HUES48 (cell line): ENCODE results near the gene ITGA11.

Experiments used
- H3K27ac ChIP-seq: one replicate; pipeline ENCODE4 v1.7.0; 2013; ENCODE audit warnings: low read depth, low read length, inconsistent platforms
- H3K27me3 ChIP-seq: 2 replicates; pipeline ENCODE4 v1.6.1; 2013; ENCODE audit warnings: mild to moderate bottlenecking, low read length; ENCODE audit not compliant: control insufficient read depth, insufficient read depth
- H3K36me3 ChIP-seq: 2 replicates; pipeline ENCODE4 v1.6.1; 2013; ENCODE audit warnings: low read length; ENCODE audit not compliant: control insufficient read depth, insufficient read depth
- H3K4me1 ChIP-seq: 2 replicates; pipeline ENCODE4 v1.6.1; 2013; ENCODE audit warnings: mild to moderate bottlenecking, low read length; ENCODE audit not compliant: control insufficient read depth, insufficient read depth
- H3K4me3 ChIP-seq: 2 replicates; pipeline ENCODE4 v1.5.1; 2013; ENCODE audit warnings: mild to moderate bottlenecking, low read depth, low read length
- H3K9ac ChIP-seq: 2 replicates; pipeline ENCODE4 v1.6.1; 2013; ENCODE audit warnings: mild to moderate bottlenecking, low read depth, low read length, moderate library complexity
- H3K9me3 ChIP-seq: 2 replicates; pipeline ENCODE4 v1.6.1; 2013; ENCODE audit warnings: low read length; ENCODE audit not compliant: control insufficient read depth, insufficient read depth

ITGA11 gene

GRCh38 chr15:68378595-68378994 is 53.4 kb downstream of the ITGA11 start:
- Histone ChIP-seq H3K4me1 (no peaks in the 10 kb centered on the region), H3K36me3 (no peaks in the 10 kb centered on the region), H3K9ac (no peak overlapping the region), H3K9me3 (no peaks in the 10 kb centered on the region), H3K27ac (no peak overlapping the region), H3K27me3 (no peaks in the 10 kb centered on the region), H3K4me3 (no peak overlapping the region)

- Histone ChIP-seq H3K4me1 (no peaks in the 10 kb centered on the region), H3K27ac (no peak overlapping the region), H3K4me3 (no peak overlapping the region), H3K27me3 (no peaks in the 10 kb centered on the region), H3K9ac (no peak overlapping the region), H3K9me3 (no peaks in the 10 kb centered on the region), H3K36me3 (no peaks in the 10 kb centered on the region)
These were observed 54.2 kb downstream of the ITGA11 start for GRCh38 chr15:68377766-68378165.

DNA sequence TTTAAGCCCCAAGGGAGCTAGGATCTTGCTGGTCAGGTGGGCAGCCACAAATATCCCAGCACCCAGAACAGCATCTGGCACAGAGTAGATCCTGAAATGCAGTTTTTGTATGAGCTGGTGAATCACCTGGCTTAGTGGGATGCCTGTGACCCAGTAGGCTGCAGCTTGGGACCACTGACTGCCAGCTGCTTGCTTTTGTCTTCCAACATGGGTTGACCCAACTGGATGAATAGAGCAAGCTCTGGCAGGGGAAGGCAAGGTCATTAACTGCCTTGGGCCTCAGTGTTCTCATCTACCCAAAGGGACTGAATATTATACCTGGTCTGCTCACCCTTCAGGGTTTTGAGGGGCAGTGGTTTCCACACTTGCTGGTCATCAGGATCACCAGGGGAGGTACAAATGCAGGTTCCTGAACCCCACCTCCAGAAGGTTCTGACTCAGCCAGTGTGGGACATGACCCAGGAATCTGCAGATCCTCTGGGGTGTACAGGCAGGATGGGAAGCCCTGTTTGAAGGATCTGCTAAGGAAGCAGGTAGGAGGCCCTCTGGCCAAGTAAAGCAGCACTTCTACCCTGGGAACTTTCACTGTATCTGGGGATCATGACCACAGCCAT is 55.4 kb downstream of the ITGA11 start:
- Histone ChIP-seq H3K27ac (no peak overlapping the region), H3K36me3 (no peaks in the 10 kb centered on the region), H3K4me3 (no peak overlapping the region), H3K4me1 (no peaks in the 10 kb centered on the region), H3K27me3 (no peaks in the 10 kb centered on the region), H3K9me3 (no peaks in the 10 kb centered on the region), H3K9ac (no peak overlapping the region)

GRCh38 chr15:68375716-68376220 is 56.2 kb downstream of the ITGA11 start:
- H3K27ac ChIP-seq: no peak overlapping the region
- H3K9ac ChIP-seq: no peak overlapping the region
- H3K4me1 ChIP-seq: no peaks in the 10 kb centered on the region
- no peaks in the 10 kb centered on the region for H3K27me3 ChIP-seq
- H3K36me3 ChIP-seq: no peaks in the 10 kb centered on the region
- no peak overlapping the region for H3K4me3 ChIP-seq
- H3K9me3 ChIP-seq: no peaks in the 10 kb centered on the region

GRCh38 chr15:68375191-68375631 is 56.8 kb downstream of the ITGA11 start:
- Histone ChIP-seq H3K9me3 (no peaks in the 10 kb centered on the region), H3K4me1 (no peaks in the 10 kb centered on the region), H3K36me3 (no peaks in the 10 kb centered on the region), H3K4me3 (no peak overlapping the region), H3K27me3 (no peaks in the 10 kb centered on the region), H3K27ac (no peak overlapping the region), H3K9ac (no peak overlapping the region)

GRCh38 chr15:68374168-68374745 is 57.7 kb downstream of the ITGA11 start:
- Histone ChIP-seq H3K36me3 (no peaks in the 10 kb centered on the region), H3K27ac (no peak overlapping the region), H3K4me1 (no peaks in the 10 kb centered on the region), H3K9ac (no peak overlapping the region), H3K27me3 (no peaks in the 10 kb centered on the region), H3K9me3 (no peaks in the 10 kb centered on the region), H3K4me3 (no peak overlapping the region)

DNA sequence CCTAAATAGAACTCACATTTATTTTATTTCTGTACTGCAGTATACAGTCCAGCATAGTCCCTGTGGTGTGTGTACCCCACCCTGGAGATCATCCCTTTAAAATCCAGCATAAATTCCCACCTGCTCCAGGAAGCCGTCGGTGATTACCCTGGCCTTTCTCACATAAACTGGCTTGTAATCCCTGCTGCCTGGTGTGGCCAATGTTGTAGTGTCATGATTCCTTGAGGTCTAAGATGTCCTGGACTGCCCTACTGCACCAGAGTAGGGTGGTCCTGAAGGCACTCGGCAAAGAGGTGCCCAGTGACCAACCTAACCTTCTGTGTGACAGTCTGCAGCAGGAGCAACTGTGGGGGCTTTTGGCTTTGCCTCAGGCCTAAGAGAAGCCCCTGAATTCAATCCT is 58.9 kb downstream of the ITGA11 start:
- no peaks in the 10 kb centered on the region for H3K36me3 ChIP-seq

DNA sequence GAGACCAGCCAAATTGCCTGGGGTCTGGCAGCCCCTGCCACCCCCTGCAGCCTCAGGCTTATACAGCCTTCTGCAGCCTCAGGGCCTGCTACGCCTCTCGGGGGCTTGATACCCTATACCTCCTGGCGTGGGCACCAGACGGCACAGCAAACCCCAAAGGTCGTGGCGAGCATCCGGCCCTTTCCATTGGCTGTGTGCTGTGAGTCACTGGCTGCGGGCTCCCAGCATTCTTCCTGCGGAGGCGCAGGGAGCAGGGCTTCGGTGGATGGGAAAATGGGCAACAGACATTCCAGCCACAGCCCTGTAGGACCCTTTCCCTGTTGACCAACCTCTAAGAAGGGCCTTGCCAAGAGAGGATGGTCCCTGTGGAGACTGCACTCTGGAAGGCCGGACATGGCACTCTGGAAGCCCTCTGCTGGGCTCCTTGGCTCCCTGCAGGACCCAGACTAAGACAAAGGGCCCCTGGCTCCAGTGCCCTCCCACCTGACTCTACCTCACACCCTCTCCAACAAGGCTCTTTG is 59.6 kb downstream of the ITGA11 start:
- Histone ChIP-seq H3K4me3 (no peak overlapping the region), H3K36me3 (no peaks in the 10 kb centered on the region), H3K27me3 (no peaks in the 10 kb centered on the region), H3K4me1 (no peaks in the 10 kb centered on the region), H3K27ac (no peak overlapping the region), H3K9ac (no peak overlapping the region), H3K9me3 (no peaks in the 10 kb centered on the region)

More for the DNA sequence above, 58.9 kb downstream of the ITGA11 start:
- Histone ChIP-seq H3K4me3 (no peak overlapping the region), H3K27me3 (no peaks in the 10 kb centered on the region), H3K9me3 (no peaks in the 10 kb centered on the region), H3K27ac (no peak overlapping the region), H3K4me1 (no peaks in the 10 kb centered on the region), H3K9ac (no peak overlapping the region)

DNA sequence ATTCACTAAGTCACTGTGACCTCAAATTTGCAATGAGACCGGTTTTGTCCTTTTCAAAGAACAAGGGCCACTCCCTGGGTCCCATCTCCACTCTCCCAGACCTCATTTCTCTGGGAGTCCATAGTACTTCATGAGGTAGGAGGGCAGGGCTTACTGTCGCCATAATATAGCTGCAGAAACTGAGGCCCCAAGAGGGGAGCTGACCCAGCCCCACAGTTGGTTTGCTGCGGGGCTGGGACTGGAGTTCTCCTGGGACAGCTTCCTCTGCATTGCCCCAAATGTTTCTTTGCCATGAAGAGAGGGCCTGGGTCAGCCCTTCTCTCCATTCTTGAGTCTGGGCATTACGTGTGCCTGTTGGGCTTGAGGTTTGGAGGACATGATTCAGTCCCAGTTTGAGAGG is 60.1 kb downstream of the ITGA11 start:
- Histone ChIP-seq H3K36me3 (no peaks in the 10 kb centered on the region), H3K9me3 (no peaks in the 10 kb centered on the region), H3K27me3 (no peaks in the 10 kb centered on the region; the same call in 1 of the 2 replicates), H3K9ac (no peak overlapping the region), H3K4me3 (no peak overlapping the region), H3K27ac (no peak overlapping the region), H3K4me1 (no peaks in the 10 kb centered on the region)

- Histone ChIP-seq H3K27me3 (no peaks in the 10 kb centered on the region; the same call in 1 of the 2 replicates), H3K4me1 (0 out of 2 replicates have a peak, but pooled peaks cover 3% of the 10 kb centered on the region), H3K27ac (no peak overlapping the region), H3K9me3 (no peaks in the 10 kb centered on the region), H3K4me3 (no peak overlapping the region), H3K9ac (no peak overlapping the region), H3K36me3 (no peaks in the 10 kb centered on the region)
These were observed 60.8 kb downstream of the ITGA11 start for GRCh38 chr15:68371160-68371559.

DNA sequence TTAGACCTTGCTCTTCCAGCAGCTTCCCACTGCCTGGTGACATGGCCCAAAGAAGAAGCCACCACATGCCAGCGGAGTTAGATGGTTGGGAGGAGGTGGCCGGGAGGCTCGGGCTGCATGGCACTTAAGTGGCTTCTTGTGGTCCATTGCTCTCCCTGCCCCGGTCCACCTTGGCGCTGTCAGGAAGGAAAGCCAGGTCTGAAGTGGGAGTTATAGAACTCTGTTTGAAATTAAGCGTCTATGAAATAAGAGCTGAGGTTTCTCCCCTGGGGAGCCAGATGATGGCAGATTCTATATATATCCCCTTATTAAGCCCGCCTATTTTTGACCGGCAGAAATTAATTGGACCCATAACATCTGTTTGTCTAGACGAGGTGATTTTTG is 61.2 kb downstream of the ITGA11 start:
- no peaks in the 10 kb centered on the region for H3K9me3 ChIP-seq
- H3K9ac ChIP-seq: no peak overlapping the region
- no peaks in the 10 kb centered on the region for H3K36me3 ChIP-seq
- no peaks in the 10 kb centered on the region; the same call in 1 of the 2 replicates for H3K27me3 ChIP-seq
- 0 out of 2 replicates have a peak, but pooled peaks cover 3% of the 10 kb centered on the region for H3K4me1 ChIP-seq
- no peak overlapping the region for H3K4me3 ChIP-seq
- no peak overlapping the region for H3K27ac ChIP-seq
